D721Med (cell line): ENCODE results near the gene RPS3A.
A peak's percentile ranks its signal among the peaks of the same experiment; 100 is the strongest.
"Not testable (repeated sequence)": the region's sequence is repeated elsewhere in the genome, so short reads cannot be mapped to it uniquely, and the experiment has no call there.

Experiments
- DNase-seq: peaks from one replicate; pipeline ENCODE4 v3.0.0; 2011; ENCODE audit warnings: low spot score; ENCODE audit not compliant: insufficient read length
- FAIRE-seq: peaks from 2 replicates; lab custom pipeline; 2011; peaks lifted over from hg19 to GRCh38; lab: Jason Lieb, UNC
- TF ChIP-seq, protein P1 (sequence below): IDR thresholded peaks from 2 replicates; pipeline ENCODE4 v1.5.1; 2012; ENCODE audit warnings: mild to moderate bottlenecking, control low read depth; ENCODE audit not compliant: insufficient read depth; ENCODE audit errors: missing control alignments

Gene RPS3A

DNA sequence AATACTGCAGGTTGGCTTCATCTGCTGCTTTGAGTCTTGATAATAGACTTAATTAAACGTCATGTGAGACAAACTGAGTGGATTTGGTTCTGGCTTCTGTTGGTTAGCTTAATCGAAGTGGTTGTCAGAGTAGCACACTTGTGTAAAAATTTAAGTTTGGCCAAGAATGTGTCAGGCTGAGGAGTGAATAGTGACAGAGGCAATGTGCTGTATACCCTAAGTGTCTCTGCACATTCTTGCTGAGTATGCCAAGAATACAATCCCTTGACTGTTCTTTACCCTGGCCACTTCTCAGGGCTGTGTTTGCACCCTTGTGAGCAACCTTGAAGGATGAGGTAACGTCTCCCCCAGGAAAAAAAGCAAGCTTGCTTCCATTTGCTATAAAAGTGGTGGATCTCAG, 14.9 kb downstream of the RPS3A start:
- DNase-seq (no peak), FAIRE-seq (no peak)
- TF ChIP-seq, protein P1, sequence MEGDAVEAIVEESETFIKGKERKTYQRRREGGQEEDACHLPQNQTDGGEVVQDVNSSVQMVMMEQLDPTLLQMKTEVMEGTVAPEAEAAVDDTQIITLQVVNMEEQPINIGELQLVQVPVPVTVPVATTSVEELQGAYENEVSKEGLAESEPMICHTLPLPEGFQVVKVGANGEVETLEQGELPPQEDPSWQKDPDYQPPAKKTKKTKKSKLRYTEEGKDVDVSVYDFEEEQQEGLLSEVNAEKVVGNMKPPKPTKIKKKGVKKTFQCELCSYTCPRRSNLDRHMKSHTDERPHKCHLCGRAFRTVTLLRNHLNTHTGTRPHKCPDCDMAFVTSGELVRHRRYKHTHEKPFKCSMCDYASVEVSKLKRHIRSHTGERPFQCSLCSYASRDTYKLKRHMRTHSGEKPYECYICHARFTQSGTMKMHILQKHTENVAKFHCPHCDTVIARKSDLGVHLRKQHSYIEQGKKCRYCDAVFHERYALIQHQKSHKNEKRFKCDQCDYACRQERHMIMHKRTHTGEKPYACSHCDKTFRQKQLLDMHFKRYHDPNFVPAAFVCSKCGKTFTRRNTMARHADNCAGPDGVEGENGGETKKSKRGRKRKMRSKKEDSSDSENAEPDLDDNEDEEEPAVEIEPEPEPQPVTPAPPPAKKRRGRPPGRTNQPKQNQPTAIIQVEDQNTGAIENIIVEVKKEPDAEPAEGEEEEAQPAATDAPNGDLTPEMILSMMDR = no peak

DNA sequence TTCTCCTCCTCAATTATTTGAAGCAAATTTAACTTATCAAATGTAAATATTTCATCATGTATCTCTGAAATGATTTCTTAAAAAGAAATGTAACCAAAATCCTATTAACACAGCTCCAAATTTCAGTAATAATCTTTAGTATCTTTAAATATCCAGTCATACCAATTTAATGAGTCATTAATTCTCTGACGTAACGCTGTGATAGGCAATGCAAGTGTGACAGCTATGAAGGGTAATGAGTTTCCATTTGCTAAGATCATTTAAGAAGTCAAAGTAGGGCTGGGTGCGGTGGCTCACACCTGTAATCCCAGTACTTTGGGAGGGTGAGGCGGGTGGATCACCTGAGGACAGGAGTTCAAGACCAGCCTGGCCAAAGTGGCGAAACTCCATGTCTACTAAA, 15.6 kb downstream of the RPS3A start:
- no peak for FAIRE-seq
- no peak for DNase-seq
- TF ChIP-seq, protein P1 = no peak

DNA sequence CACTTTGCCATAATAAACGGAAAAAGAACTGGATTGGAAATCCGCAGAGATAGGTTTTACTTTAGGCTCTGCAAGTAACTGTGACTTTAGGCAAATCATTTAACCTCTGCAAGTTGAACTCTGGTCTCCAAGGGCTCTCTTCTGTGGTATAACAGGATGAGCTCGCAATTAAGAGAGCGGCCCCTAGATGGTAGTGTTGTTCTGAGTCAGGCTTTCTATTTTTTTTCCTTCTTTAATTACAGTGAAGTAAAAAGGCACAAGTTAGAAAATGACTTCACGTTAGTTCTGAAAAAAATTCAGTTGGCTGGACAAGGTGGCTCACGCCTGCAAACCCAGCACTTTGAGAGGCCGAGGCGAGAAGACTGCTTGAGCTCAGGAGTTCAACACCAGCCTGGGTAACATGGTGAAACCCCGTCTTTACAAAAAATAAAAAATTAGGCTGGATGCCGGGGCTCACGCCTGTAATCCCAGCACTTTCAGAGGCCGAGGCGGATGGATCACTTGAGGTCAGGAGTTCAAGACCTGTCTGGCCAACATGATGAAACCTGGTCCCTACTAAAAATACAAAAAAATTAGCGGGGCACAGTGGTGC, 18.0 kb downstream of the RPS3A start:
- peak; percentile 68 for FAIRE-seq
- TF ChIP-seq, protein P1 = peak; percentile 84
- peak; percentile 38 for DNase-seq

DNA sequence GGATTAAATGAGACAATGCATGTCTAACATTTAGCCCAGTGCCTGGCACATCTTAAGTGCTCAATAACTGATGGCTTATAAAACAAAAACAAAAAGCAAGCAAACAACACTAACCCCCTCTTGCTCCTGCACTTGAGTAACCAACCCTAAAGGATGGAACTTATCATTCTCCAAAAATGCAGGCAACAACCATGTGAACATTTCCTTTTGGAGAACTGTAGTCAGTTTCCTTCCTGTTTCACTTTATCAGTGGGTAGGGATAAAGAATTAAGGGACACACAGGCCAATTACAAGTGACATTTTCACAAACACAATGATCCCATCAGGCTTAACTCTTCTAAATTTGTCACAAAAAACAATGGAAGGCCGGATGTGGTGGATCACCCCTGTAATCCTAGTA, 30.4 kb downstream of the RPS3A start:
- TF ChIP-seq, protein P1 = no peak
- DNase-seq (no peak), FAIRE-seq (peak; percentile 29)

DNA sequence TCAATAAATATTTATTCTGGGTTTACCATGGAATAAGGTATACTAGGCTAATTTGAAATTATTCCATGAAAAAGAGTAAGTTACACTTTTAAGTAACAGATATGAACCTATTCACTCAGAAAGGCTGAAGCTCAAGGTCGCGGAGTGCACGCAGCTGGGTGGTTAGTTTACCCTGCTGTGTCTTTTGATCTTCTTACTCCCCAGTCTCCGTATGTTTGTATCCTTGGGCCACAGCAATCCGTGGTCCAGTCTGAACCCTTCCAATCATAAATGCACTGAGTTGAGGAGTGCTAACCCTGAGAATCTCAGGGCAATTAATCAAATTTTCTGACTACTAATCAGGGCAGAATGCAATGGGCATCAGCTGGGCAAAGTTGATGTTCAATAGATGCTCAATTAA, 33.9 kb downstream of the RPS3A start:
- DNase-seq (no peak), FAIRE-seq (no peak)
- TF ChIP-seq, protein P1 = no peak

DNA sequence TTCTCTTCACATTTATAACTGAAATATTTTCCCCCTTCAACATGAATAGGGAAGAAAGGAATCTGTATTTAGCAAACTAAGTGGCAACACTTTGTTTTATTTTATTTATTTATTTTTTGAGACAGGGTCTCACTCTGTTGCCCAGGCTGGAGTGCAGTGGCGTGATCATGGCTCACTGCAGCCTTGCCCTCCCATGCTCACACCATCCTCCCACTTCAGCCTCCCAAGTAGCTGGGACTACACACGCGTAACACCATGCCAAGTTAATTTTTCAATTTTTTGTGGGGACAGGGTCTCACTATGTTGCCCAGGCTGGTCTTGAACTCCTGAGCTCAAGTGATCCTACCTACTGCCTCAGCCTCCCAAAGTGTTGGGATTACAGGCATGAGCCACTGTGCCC, 36.6 kb downstream of the RPS3A start:
- DNase-seq, FAIRE-seq: not testable (repeated sequence)

DNA sequence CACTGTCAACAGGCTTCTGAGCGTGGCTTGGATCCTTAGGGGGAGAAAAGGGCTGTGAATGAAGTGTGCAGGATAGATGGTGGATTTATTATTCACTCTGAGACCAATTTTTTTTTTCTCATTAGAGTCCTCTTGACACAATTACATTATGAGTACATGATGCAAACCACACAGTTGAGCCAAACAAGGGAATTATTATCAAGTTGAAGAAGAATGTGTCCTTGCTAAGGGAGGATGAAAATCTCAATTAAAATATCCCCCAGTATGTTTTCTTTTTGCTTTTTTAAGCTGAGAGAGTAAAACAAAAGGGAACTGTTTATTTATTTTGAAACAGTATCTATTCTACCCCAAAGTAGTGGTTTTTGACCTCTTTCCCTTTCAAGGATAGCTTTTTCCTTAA, 40.4 kb downstream of the RPS3A start:
- TF ChIP-seq, protein P1 = no peak
- DNase-seq (no peak), FAIRE-seq (no peak)

DNA sequence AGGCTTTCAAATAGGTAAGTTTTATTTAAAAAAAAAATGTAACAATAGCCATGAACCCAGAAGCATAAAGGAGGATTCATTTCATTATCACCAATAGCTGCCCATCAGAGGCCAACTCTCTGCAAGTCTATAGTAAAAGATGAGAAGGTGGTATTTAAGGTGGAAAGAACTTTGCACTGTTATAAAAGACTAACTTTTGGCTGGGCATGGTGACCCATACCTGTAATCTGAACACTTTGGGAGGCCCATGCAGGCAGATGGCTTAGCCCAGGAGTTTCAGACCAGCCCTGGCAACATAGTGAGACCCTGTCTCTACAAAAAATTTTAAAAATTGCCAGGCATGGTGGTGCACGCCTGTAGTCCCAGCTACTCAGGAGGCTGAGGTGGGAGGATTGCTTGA, 43.3 kb downstream of the RPS3A start:
- TF ChIP-seq, protein P1 = no peak
- DNase-seq = no peak
- no peak for FAIRE-seq
